Measurements from ENCODE around the gene B3GALT5. TPM values are rescaled to one million over a fixed set of nuclear protein-coding genes. Genes with fewer than 3 reads are reported as not detected.

B3GALT5 gene
- total and polyA plus RNA-seq, 2 donors (not counting 1 experiment from before 2014, with no cell fraction given) = not detected

- 86% methylated on average over 5 of the region's 5 CpGs for WGBS (ENCODE audit: insufficient coverage)
- Histone ChIP-seq H2AFZ (ENCODE audit: insufficient read depth, low read depth, low read length, poor library complexity, severe bottlenecking) (no peak overlapping the region), H3K4me2 (replicated peaks; ENCODE audit: low read depth, low read length, poor library complexity, severe bottlenecking) (no peak overlapping the region), H3K4me3 (ENCODE audit: control extremely low read depth in 1 of 5, extremely low read depth in 1 of 5, insufficient read depth in 1 of 5, low read depth in 2 of 5, low read length in 4 of 5) (no peak overlapping the region), H3K4me1 (ENCODE audit: control insufficient read depth in 2 of 2, insufficient read depth in 2 of 2, low read length in 2 of 2) (no peaks in the 10 kb centered on the region), H3K27me3 (replicated peaks in 1 of 4; ENCODE audit: control extremely low read depth in 1 of 4, control insufficient read depth in 3 of 4, insufficient read depth in 4 of 4, low read length in 3 of 4) (no peaks in the 10 kb centered on the region), H3K79me2 (ENCODE audit: control insufficient read depth, insufficient read depth, low read length) (no peaks in the 10 kb centered on the region), H3K36me3 (replicated peaks in 1 of 2; ENCODE audit: control extremely low read depth in 1 of 2, control insufficient read depth in 1 of 2, extremely low read depth in 1 of 2, insufficient read depth in 2 of 2, low read length in 1 of 2) (no peaks in the 10 kb centered on the region), H3K9me3 (ENCODE audit: control extremely low read depth in 1 of 3, control insufficient read depth in 2 of 3, insufficient read depth in 1 of 3, low read length in 2 of 3) (peaks cover 0 to 35% (median 7%) of the 10 kb centered on the region in 3 donors), H3K9ac (ENCODE audit: low read length) (no peak overlapping the region), H3K27ac (ENCODE audit: low read length in 2 of 2) (no peak overlapping the region), H4K20me1 (ENCODE audit: control insufficient read depth, insufficient read depth, low read length, poor library complexity, severe bottlenecking) (no peaks in the 10 kb centered on the region)
- ChIA-PET CTCF (no interaction called here), POLR2A (no interaction called here)
- Mint-ChIP-seq H3K27ac (no peak overlapping the region), H3K9me3 (ENCODE audit: insufficient read depth) (peaks cover 9% of the 10 kb centered on the region), H3K27me3 (no peaks in the 10 kb centered on the region), H3K4me1 (no peaks in the 10 kb centered on the region), H3K4me3 (no peak overlapping the region)
- intact Hi-C loops (cut with micrococcal nuclease) = no loop called here
- ATAC-seq (ENCODE audit: low read depth) (no peak), DNase-seq (no peak)
- TF ChIP-seq EZH2 (IDR thresholded peaks at IDR 0.05; ENCODE audit: borderline replicate concordance, insufficient read depth, low read depth, low read length, poor library complexity, severe bottlenecking) (no peak), CTCF (IDR thresholded peaks at IDR 0.05) (no peak)
These were observed 36.8 kb downstream of the B3GALT5 start for GRCh38 chr21:39649526-39649925.

GRCh38 chr21:39650306-39650705, 37.6 kb downstream of the B3GALT5 start:
- Mint-ChIP-seq H3K27ac (no peak overlapping the region), H3K4me1 (no peaks in the 10 kb centered on the region), H3K9me3 (ENCODE audit: insufficient read depth) (peaks cover 9% of the 10 kb centered on the region), H3K27me3 (no peaks in the 10 kb centered on the region), H3K4me3 (no peak overlapping the region)
- no peaks in the 10 kb centered on the region for H3K79me2 ChIP-seq (ENCODE audit: control insufficient read depth, insufficient read depth, low read length)
- 94% methylated on average over 12 of the region's 12 CpGs for WGBS (ENCODE audit: insufficient coverage)
- H3K4me3 ChIP-seq (ENCODE audit: control extremely low read depth in 1 of 5, extremely low read depth in 1 of 5, insufficient read depth in 1 of 5, low read depth in 2 of 5, low read length in 4 of 5) = no peak overlapping the region
- no peaks in the 10 kb centered on the region for H3K27me3 ChIP-seq (replicated peaks in 1 of 4; ENCODE audit: control extremely low read depth in 1 of 4, control insufficient read depth in 3 of 4, insufficient read depth in 4 of 4, low read length in 3 of 4)
- DNase-seq = no peak
- no peak overlapping the region for H3K9ac ChIP-seq (ENCODE audit: low read length)
- intact Hi-C loops (cut with micrococcal nuclease) = no loop called here
- no peaks in the 10 kb centered on the region for H4K20me1 ChIP-seq (ENCODE audit: control insufficient read depth, insufficient read depth, low read length, poor library complexity, severe bottlenecking)
- no peaks in the 10 kb centered on the region for H3K36me3 ChIP-seq (replicated peaks in 1 of 2; ENCODE audit: control extremely low read depth in 1 of 2, control insufficient read depth in 1 of 2, extremely low read depth in 1 of 2, insufficient read depth in 2 of 2, low read length in 1 of 2)
- H2AFZ ChIP-seq (ENCODE audit: insufficient read depth, low read depth, low read length, poor library complexity, severe bottlenecking) = no peak overlapping the region
- no peaks in the 10 kb centered on the region for H3K4me1 ChIP-seq (ENCODE audit: control insufficient read depth in 2 of 2, insufficient read depth in 2 of 2, low read length in 2 of 2)
- ChIA-PET POLR2A (no interaction called here), CTCF (no interaction called here)
- H3K27ac ChIP-seq (ENCODE audit: low read length in 2 of 2) = no peak overlapping the region
- TF ChIP-seq EZH2 (IDR thresholded peaks at IDR 0.05; ENCODE audit: borderline replicate concordance, insufficient read depth, low read depth, low read length, poor library complexity, severe bottlenecking) (no peak), CTCF (IDR thresholded peaks at IDR 0.05) (no peak)
- no peak overlapping the region for H3K4me2 ChIP-seq (replicated peaks; ENCODE audit: low read depth, low read length, poor library complexity, severe bottlenecking)
- no peak for ATAC-seq (ENCODE audit: low read depth)
- H3K9me3 ChIP-seq (ENCODE audit: control extremely low read depth in 1 of 3, control insufficient read depth in 2 of 3, insufficient read depth in 1 of 3, low read length in 2 of 3) = peaks cover 0 to 40% (median 7%) of the 10 kb centered on the region in 3 donors

All from B cell (primary cell).